GM21529 (cell line): ENCODE measurements around the gene PNKP.

Experiments used
- ATAC-seq: cut with Tn5 transposase; IDR thresholded peaks from one replicate; pipeline ENCODE4 v1.9.1; 2021; ENCODE audit not compliant: unreplicated experiment

PNKP gene

DNA sequence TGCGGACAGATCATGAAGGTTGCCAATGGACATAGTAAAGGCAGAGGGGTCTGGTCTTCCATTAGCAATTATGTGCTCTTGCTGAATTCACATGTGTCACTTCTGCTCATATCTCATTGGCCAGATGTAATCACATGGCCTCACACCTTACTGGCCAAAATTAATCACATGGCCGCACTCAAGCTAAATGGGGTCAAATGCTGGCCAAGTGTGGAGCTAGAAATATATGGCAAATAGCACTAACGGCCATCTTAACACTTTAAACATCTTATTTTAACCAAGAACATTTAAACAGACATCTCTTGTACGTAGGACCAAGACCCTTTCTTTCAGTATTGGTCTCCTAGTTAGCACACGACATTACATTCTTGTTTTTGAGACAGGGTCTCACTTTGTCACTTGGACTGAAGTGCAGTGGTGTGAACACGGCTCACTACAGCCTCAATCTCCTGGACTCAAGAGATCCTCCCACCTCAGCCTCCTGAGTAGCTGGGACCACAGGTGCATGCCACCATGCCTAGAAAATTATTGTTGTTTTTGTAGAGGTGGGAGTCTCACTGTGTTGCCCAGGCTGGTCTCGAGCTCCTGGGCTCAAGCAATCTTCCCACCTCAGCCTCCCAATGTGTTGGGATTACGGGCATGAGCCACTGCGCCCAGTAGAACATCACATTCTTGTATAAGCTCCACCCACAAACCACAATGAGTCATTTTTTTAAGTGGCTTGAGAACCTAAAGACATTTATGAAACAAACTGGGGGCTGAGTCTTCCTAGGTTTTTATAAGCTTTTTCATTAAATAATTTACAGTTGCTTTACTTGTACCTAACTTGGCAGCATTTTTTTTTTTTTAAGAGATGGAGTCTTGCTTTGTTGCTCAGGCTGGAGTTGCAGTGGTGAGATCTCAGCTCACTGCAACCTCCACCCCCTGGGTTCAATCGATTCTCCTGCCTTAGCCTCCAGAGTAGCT lies 19.4 kb downstream of the PNKP start:
- no peak for ATAC-seq

- ATAC-seq, result no peak
These were observed 21.0 kb downstream of the PNKP start for GRCh38 chr19:49846408-49846807.

GRCh38 chr19:49845414-49845813 lies 22.0 kb downstream of the PNKP start:
- no peak for ATAC-seq

- no peak for ATAC-seq
These were observed 23.0 kb downstream of the PNKP start for GRCh38 chr19:49844138-49845095.

DNA sequence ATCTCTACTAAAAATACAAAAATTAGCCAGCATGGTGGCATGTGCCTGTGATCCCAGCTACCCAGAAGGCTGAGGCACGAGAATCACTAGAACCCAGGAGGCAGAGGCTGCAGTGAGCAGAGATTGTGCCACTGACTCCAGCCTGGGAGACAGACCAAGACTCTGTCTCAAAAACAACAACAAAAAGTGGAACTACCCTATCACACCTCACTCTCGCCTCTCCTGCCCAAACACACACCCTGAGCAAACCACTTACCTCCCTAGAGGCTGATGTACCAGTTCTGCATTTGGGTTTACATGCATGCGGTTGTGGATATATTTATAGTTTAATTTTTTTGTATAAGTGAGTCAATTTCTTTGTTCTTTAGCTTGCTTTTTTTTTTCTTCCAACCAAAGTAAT lies 24.1 kb downstream of the PNKP start:
- no peak for ATAC-seq

DNA sequence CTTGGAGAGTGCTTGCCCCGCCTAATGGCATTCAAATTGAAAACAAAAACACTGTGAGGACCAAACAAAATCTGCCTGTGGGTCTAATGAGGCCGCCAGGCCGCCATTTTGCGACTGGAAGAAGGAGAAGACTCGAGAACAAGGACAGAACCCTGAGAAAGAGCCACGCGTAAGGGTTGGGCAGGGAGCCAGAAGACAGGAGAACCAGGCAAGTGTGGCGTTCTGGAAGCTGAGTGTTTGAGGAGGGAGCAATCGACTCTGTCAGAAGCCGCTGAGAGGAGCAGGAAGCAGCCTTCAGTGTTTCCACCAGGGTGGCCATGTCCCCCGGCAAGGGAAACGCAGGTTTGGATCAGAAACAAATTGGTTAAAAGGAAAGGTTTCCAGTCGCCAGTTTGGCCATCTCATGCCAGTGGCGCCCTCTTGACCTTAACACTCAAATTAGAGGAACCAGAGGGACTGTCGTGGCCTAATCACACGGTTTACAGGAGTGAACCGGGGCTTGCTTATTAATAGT lies 26.6 kb downstream of the PNKP start:
- ATAC-seq, result no peak

- no peak for ATAC-seq
These were observed 27.1 kb downstream of the PNKP start for GRCh38 chr19:49840321-49840720.

GRCh38 chr19:49839713-49840112 lies 27.7 kb downstream of the PNKP start:
- ATAC-seq, result no peak

DNA sequence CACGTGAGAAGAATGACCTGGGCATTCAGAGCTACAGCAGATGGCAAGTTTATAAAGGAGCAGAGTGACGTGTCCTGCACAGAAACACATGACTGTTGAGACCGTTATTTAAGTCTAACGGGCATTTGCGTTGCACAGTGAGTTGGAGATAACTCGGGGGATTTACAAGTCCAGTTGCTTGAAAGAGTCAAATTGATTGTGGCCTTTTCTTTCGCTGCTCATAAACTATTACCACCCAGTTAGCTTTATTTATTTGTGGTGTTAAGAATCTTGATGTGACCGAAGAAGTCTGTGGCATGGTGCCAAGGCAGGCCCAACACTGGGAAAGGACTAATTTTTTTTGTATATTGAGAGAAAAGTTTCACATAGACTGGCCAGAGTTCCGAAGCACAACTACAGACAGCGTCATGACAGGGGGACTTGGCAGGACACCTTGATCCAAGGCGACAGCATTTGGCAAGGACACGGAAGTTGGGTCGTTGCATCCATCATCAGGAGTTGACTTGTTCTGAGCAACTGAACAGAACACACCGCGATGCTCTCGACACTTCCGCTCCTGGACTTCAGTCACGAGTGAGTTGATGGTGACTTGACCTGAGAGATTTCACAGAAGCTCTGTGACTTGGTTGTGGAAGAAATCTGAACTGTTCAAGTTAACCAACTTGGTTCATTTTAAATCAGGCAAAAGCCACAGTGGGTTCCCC lies 28.3 kb downstream of the PNKP start:
- no peak for ATAC-seq

DNA sequence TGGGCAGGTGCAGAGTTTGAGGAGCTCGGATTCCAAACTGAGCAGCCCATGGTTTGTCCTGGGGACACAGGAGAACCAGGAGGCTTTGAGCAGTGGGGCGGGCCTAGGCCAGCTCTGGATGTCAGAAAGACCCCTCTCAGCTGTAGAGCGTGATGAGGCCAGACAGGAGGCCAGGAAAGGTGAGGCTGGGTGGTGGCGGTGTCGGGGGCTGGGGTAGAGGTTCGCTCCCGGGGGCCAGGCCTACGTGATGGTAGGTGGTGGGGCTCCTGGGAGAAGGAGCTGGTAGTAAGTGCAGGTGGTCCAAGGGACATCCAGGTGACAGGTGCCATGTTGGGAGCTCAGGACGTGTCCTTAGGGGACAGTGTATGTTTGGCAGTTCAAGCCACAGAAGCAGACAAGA lies 30.0 kb downstream of the PNKP start:
- ATAC-seq, result no peak

DNA sequence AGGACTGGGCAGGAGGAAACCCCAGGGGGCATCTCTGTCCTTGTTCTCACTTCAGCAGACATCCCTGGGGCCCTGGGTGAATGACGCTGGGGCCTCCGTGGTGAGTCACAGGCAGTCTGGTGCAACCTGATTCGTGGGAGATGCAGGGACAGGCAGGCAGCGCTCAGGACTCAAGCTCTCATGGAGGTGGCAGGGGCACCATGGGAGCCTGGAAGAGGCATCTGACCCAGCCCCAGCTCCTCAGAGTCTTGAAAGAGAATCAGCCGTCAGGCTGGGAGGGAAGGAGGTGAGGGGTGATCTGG lies 30.4 kb downstream of the PNKP start:
- ATAC-seq, result no peak

DNA sequence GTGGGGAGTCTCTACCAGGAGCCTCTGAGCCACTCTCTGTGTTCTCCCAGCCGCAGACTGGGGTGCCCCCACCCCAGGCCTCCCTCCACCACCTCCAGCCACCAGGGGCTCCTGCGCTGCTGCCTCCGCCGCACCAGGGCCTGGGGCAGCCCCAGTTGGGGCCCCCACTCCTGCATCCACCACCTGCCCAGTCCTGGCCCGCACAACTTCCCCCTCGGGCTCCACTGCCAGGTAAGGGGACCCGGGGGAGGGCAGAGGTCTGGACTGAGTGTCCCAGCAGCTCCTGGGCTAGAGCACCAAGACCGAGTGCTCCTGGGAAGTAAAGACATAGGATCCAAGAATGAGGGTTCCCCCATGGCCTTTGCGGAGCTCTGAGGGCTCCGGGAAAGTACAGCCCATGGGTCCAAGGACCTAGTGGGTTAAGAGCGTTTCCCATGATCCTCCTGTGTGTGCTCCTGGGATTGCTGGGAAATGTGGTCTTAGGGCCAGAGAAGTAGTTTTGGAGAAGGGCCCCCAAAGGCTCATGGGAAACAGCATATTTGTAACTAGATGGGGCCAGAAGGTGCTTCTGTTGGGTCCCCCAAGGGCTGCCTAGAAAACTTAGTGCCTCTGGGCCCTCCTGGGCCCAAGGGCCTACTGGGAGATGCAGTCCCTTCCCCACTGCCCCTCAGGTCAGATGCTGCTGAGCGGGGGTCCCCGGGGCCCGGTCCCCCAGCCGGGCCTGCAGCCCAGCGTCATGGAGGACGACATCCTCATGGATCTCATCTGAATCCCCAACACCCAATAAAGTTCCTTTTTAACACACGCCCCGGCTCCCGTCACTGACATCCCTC lies 31.0 kb downstream of the PNKP start:
- ATAC-seq, result no peak

- no peak for ATAC-seq
These were observed 31.8 kb downstream of the PNKP start for GRCh38 chr19:49835562-49835961.

- no peak for ATAC-seq
These were observed 33.8 kb downstream of the PNKP start for GRCh38 chr19:49833599-49833998.

- no peak for ATAC-seq
These were observed 34.8 kb downstream of the PNKP start for GRCh38 chr19:49832556-49832955.

- ATAC-seq, result no peak
These were observed 35.8 kb downstream of the PNKP start for GRCh38 chr19:49831592-49831991.

DNA sequence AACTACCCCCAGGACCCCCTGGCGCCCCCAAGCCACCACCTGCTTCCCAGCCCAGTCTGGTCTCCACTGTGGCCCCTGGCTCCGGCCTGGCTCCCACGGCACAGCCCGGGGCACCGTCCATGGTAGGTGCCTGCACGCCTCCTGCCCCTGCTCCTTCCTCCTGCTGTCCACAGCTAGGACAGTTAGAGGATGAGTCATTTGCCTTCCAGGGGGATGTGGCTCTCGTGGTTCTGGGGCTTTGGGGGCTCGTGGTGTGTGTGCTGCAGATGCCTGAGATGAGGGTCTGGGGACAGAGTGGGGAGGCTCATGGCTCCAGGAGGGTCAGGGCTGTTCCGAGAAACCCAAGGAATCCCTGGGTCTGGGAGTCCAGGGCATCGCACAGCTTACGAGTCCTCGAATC lies 36.6 kb downstream of the PNKP start:
- ATAC-seq, result no peak

DNA sequence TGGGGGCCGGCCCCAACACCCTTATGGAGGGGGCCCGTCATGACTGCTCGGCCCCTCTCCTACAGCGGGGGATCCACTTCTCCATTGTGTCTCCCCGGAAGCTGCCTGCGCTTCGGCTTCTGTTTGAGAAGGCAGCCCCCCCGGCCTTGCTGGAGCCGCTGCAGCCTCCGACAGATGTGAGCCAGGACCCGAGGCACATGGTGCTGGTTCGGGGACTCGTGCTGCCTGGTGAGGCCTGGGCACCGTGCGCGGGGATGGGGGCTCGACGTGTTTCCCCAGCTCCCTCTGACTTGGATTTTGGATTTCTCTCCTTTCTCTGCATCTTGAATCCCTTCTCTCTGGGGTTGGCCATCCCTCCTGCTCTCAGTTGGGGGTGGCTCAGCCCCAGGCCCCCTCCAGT lies 37.7 kb downstream of the PNKP start:
- no peak for ATAC-seq

DNA sequence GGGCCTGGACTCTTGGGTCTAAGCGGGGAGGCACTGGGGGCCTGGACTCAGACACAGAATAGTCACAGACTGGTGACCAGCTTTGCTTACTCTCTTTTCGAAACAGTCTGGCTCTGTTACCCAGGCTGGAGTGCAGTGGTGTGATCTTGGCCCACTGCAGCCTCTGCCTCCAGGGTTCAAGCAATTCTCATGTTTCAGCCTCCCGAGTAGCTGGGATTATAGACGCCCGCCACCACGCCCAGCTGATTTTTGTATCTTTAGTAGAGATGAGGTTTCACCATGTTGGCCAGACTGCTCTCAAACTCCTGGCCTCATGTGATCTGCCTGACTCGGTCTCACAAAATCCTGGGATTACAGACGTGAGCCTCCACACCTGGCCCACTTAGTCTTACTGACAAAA lies 38.2 kb downstream of the PNKP start:
- ATAC-seq, result no peak

- ATAC-seq, result no peak
These were observed 40.3 kb downstream of the PNKP start for GRCh38 chr19:49827034-49827433.
